ENCODE data around the gene SMAD3. TPM values are rescaled to one million over a fixed set of nuclear protein-coding genes. Genes with fewer than 3 reads are reported as not detected.

Gene SMAD3
- total and polyA plus RNA-seq, 7 donors = 2.9 to 47.6 (median 29.3) TPM

GRCh38 chr15:67227431-67227830, 162.0 kb downstream of the SMAD3 start:
- H3K4me3 ChIP-seq = no peak overlapping the region
- peaks cover 7 to 36% of the 10 kb centered on the region in 2 donors for H3K36me3 ChIP-seq (ENCODE audit: insufficient read depth in 1 of 2, low read depth in 1 of 2)
- no peaks in the 10 kb centered on the region for H3K27me3 ChIP-seq (ENCODE audit: insufficient read depth in 3 of 3, low read length in 2 of 3)
- intact Hi-C loops (cut with DNase I) = no loop called here
- ATAC-seq (no peak), DNase-seq (no peak)
- WGBS, 3 donors = 43 to 77% (median 68%) methylated on average over 1 of the region's 1 CpG
- no peak for TF ChIP-seq CTCF (IDR thresholded peaks at IDR 0.05)
- H3K4me1 ChIP-seq = no peaks in the 10 kb centered on the region
- H3K27ac ChIP-seq = no peak overlapping the region
- no peaks in the 10 kb centered on the region for H3K9me3 ChIP-seq

DNA sequence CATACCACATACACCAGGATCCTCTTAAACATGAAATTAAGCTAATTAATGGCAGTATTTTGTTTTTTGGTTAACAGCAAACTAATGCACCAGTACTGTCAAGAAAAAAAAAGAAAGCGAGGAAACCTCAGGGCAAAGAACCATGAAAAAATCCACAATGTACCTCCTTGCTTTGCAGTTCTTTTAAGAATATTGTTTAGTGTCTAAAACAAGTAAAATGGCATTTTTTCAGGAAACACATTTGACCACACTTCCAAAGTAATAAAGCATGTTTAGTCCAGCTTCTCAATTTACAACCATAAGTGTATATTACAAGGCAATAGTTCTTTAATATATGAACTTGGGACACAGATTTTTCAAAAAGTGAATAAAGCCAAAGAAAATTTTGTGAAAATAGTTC, 162.4 kb downstream of the SMAD3 start:
- WGBS, 3 donors = 94 to 100% (median 100%) methylated on average over 1 of the region's 1 CpG
- DNase-seq = no peak
- Histone ChIP-seq H3K4me3 (no peak overlapping the region), H3K9me3 (no peaks in the 10 kb centered on the region), H3K27me3 (ENCODE audit: insufficient read depth in 3 of 3, low read length in 2 of 3) (no peaks in the 10 kb centered on the region), H3K4me1 (no peaks in the 10 kb centered on the region), H3K27ac (no peak overlapping the region), H3K36me3 (ENCODE audit: insufficient read depth in 1 of 2, low read depth in 1 of 2) (peaks cover 7 to 39% of the 10 kb centered on the region in 2 donors)
- intact Hi-C loops (cut with DNase I) = no loop called here
- no peak for TF ChIP-seq CTCF (IDR thresholded peaks at IDR 0.05)
- ATAC-seq = no peak

DNA sequence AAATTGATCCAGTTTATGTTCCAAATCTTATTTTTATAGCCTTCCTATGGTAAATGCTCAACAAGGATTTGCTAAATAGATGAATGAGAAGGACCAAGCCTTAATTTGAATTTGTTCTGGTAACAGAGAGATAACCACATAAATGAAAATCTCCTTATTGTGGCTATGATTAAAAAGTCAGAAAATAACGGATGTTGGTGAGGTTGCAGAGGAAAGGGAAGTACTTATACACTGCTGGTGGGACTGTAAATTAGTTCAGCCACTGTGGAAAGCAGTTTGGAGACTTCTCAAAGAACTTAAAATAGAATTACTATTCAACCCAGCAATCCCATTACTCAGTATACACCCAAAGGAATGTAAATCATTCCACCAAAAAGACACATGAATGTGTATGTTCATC, 162.9 kb downstream of the SMAD3 start:
- no peaks in the 10 kb centered on the region for H3K27me3 ChIP-seq (ENCODE audit: insufficient read depth in 3 of 3, low read length in 2 of 3)
- no peak for ATAC-seq
- no peaks in the 10 kb centered on the region for H3K4me1 ChIP-seq
- no peak for DNase-seq
- no peak overlapping the region for H3K4me3 ChIP-seq
- H3K9me3 ChIP-seq = no peaks in the 10 kb centered on the region
- intact Hi-C loops (cut with DNase I) = no loop called here
- WGBS, 3 donors = 45 to 52% (median 46%) methylated on average over 1 of the region's 1 CpG
- peaks cover 4 to 43% of the 10 kb centered on the region in 2 donors for H3K36me3 ChIP-seq (ENCODE audit: insufficient read depth in 1 of 2, low read depth in 1 of 2)
- TF ChIP-seq CTCF (IDR thresholded peaks at IDR 0.05) = no peak
- no peak overlapping the region for H3K27ac ChIP-seq

GRCh38 chr15:67230504-67230903, 165.1 kb downstream of the SMAD3 start:
- WGBS, 3 donors = 93 to 100% (median 98%) methylated on average over 2 of the region's 2 CpGs
- Histone ChIP-seq H3K9me3 (no peaks in the 10 kb centered on the region), H3K27me3 (ENCODE audit: insufficient read depth in 3 of 3, low read length in 2 of 3) (no peaks in the 10 kb centered on the region), H3K4me3 (no peak overlapping the region), H3K27ac (no peak overlapping the region), H3K4me1 (no peaks in the 10 kb centered on the region), H3K36me3 (ENCODE audit: insufficient read depth in 1 of 2, low read depth in 1 of 2) (peaks cover 9 to 66% of the 10 kb centered on the region in 2 donors)
- TF ChIP-seq CTCF (IDR thresholded peaks at IDR 0.05) = no peak
- no peak for ATAC-seq
- DNase-seq = no peak
- intact Hi-C loops (cut with DNase I) = no loop called here

DNA sequence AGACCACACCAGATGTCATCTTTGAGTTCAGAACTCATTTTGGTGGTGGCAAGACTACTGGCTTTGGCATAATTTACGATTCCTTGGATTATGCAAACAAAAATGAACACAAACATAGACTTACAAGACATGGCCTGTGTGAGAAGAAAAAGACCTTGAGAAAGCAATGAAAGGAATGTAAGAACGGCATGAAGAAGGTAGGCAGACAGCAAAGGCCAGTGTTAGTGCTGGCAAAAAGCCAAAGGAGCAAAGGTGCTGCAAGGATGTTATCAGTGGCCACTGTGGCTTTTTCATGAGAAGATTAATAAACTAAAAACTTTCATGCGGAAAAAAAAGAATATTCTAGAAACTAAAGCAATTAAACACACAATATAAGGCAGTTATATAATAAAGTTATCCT, 167.2 kb downstream of the SMAD3 start:
- no peak for ATAC-seq
- DNase-seq = no peak
- TF ChIP-seq CTCF (IDR thresholded peaks at IDR 0.05) = no peak
- intact Hi-C loops (cut with DNase I) = no loop called here
- Histone ChIP-seq H3K4me3 (no peak overlapping the region), H3K27ac (no peak overlapping the region), H3K27me3 (ENCODE audit: insufficient read depth in 3 of 3, low read length in 2 of 3) (no peaks in the 10 kb centered on the region), H3K36me3 (ENCODE audit: insufficient read depth in 1 of 2, low read depth in 1 of 2) (peaks cover 9 to 70% of the 10 kb centered on the region in 2 donors), H3K9me3 (no peaks in the 10 kb centered on the region), H3K4me1 (no peaks in the 10 kb centered on the region)
- WGBS, 3 donors = 89 to 94% (median 89%) methylated on average over 3 of the region's 3 CpGs
